ENCODE data around the gene CLC.

Gene CLC

GRCh38 chr19:39709026-39709872, 28.6 kb downstream of the CLC start:
- no peak for TF ChIP-seq CTCF (IDR thresholded peaks at IDR 0.05; ENCODE audit: borderline replicate concordance, insufficient read depth, low read depth, low read length)
- H3K4me3 ChIP-seq (ENCODE audit: low read depth, low read length) = no peak overlapping the region

GRCh38 chr19:39708594-39708993, 29.2 kb downstream of the CLC start:
- TF ChIP-seq CTCF (IDR thresholded peaks at IDR 0.05; ENCODE audit: borderline replicate concordance, insufficient read depth, low read depth, low read length) = no peak

GRCh38 chr19:39705578-39706188, 32.1 kb downstream of the CLC start:
- no peak for TF ChIP-seq CTCF (IDR thresholded peaks at IDR 0.05; ENCODE audit: borderline replicate concordance, insufficient read depth, low read depth, low read length)
- H3K4me3 ChIP-seq (ENCODE audit: low read depth, low read length) = no peak overlapping the region

More at GRCh38 chr19:39708594-39708993, 29.2 kb downstream of the CLC start:
- no peak overlapping the region for H3K4me3 ChIP-seq (ENCODE audit: low read depth, low read length)

GRCh38 chr19:39704181-39705044, 33.4 kb downstream of the CLC start, which contains the start of gene LGALS14:
Gene LGALS14, plus strand, starts transcription at chr19:39704481. Its CDS starts 48 bp downstream, at chr19:39704529.
- no peak within 1 kb of the TSS for H3K4me3 ChIP-seq (ENCODE audit: low read depth, low read length)
- TF ChIP-seq CTCF (IDR thresholded peaks at IDR 0.05; ENCODE audit: borderline replicate concordance, insufficient read depth, low read depth, low read length) = no peak

DNA sequence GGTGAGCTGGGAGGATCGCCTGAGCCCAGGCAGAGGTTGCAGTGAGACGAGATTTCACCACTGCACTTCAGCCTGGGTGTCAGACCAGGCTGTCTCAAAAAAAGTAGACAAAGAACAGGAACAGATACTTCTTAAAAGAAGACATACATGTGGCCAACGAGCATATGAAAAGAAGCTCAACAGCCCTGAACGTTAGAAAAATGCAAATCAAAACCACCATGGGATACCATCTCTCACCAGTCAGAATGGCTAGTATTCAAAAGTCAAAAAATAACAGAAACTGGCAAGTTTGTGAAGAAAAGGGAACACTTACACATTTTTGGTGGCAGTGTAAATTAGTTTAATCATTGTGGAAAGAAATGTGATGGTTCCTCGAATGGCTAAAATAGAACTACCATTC, 36.5 kb downstream of the CLC start:
- TF ChIP-seq CTCF (IDR thresholded peaks at IDR 0.05; ENCODE audit: borderline replicate concordance, insufficient read depth, low read depth, low read length) = no peak
- no peak overlapping the region for H3K4me3 ChIP-seq (ENCODE audit: low read depth, low read length)

DNA sequence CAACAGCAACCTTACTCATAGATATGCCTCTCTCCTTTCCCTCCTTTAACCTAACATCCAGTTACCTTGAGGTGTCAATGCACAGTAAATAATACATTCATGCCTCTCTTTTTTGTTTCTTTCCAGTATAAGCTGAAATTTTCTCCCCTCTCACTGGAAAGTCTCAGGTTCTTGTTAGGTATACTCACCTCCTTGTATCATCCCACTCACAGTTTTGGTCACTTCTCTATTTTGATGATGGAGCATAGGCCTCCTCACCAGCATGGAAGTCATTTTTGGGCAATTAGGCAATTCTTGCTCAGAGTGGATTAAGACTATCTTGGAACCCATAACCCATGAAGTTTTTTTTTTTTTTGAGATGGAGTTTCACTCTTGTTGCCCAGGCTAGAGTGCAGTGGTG, 39.3 kb downstream of the CLC start:
- TF ChIP-seq CTCF (IDR thresholded peaks at IDR 0.05; ENCODE audit: borderline replicate concordance, insufficient read depth, low read depth, low read length) = no peak
- no peak overlapping the region for H3K4me3 ChIP-seq (ENCODE audit: low read depth, low read length)

Data from GM12875 (cell line).